Medulla oblongata (tissue), 1 donor: ENCODE measurements around the gene AGAP3.

Experiments used
- DNase-seq: peaks from one replicate; pipeline ENCODE4 v3.0.0-alpha.2; 2015; ENCODE audit errors: extremely low spot score

The AGAP3 gene

GRCh38 chr7:151074817-151075661 is 11.2 kb upstream of the AGAP3 start:
- DNase-seq, result no peak

GRCh38 chr7:151075662-151075971 is 10.7 kb upstream of the AGAP3 start:
- no peak for DNase-seq

GRCh38 chr7:151075978-151076426 is 10.3 kb upstream of the AGAP3 start:
- DNase-seq, result no peak

- no peak for DNase-seq
Measured at GRCh38 chr7:151076863-151077704, 9.2 kb upstream of the AGAP3 start.

- DNase-seq, result no peak
Measured at GRCh38 chr7:151077705-151078232, 8.5 kb upstream of the AGAP3 start.

- no peak for DNase-seq
Measured at GRCh38 chr7:151078233-151079040, 7.8 kb upstream of the AGAP3 start.

GRCh38 chr7:151079199-151079910 is 6.9 kb upstream of the AGAP3 start:
- no peak for DNase-seq

GRCh38 chr7:151080067-151080521 is 6.2 kb upstream of the AGAP3 start:
- no peak for DNase-seq

- DNase-seq, result peak; percentile 95
Measured at GRCh38 chr7:151080522-151081169, 5.6 kb upstream of the AGAP3 start, which contains the start of gene FASTK. TSS of gene FASTK (minus strand) at chr7:151080809. CDS start at chr7:151080766, 43 bp downstream.

- no peak for DNase-seq
Measured at GRCh38 chr7:151081170-151082101, 4.8 kb upstream of the AGAP3 start.

GRCh38 chr7:151082141-151083070 is 3.9 kb upstream of the AGAP3 start:
- DNase-seq, result no peak

- DNase-seq, result peak; percentile 76
Measured at GRCh38 chr7:151083071-151083823, 3.0 kb upstream of the AGAP3 start, which contains the start of gene TMUB1. TSS of gene TMUB1 (minus strand) at chr7:151083493. CDS start at chr7:151082563, 930 bp downstream.

- DNase-seq, result no peak
Measured at GRCh38 chr7:151083824-151084160, 2.5 kb upstream of the AGAP3 start.

GRCh38 chr7:151085329-151085690 is 965 bp upstream of the AGAP3 start:
- DNase-seq, result peak; percentile 25

GRCh38 chr7:151086802-151087244 is 548 bp downstream of the AGAP3 start:
- DNase-seq, result peak; percentile 17

- DNase-seq, result peak; percentile 67
Measured at GRCh38 chr7:151087245-151088018, 1.2 kb downstream of the AGAP3 start.
